Activated T-helper 1 cell treated with anti-CD3 and anti-CD28 coated beads, Interleukin-2, amount 50 U/mL, for 16 hours (primary cell): ENCODE data around the gene GPC3.

Source experiments
- DNase-seq, 2 donors: peaks; one replicate each; pipeline ENCODE4 v3.0.0-alpha.2; 2020; ENCODE audit warnings: low read depth in 1 of 2, low spot score in 1 of 2

The GPC3 gene

GRCh38 chrX:133575501-133576136 is 409.8 kb downstream of the GPC3 start:
- no peak for DNase-seq

GRCh38 chrX:133574716-133575115 is 410.7 kb downstream of the GPC3 start:
- no peak for DNase-seq

- no peak for DNase-seq
Observed at GRCh38 chrX:133570549-133570948, 414.8 kb downstream of the GPC3 start.

- no peak for DNase-seq
Observed at GRCh38 chrX:133569217-133569616, 416.2 kb downstream of the GPC3 start.

GRCh38 chrX:133568109-133568508 is 417.3 kb downstream of the GPC3 start:
- no peak for DNase-seq

GRCh38 chrX:133566876-133567275 is 418.5 kb downstream of the GPC3 start:
- DNase-seq, result no peak

- DNase-seq, result no peak
Observed at GRCh38 chrX:133563705-133564104, 421.7 kb downstream of the GPC3 start.

- no peak for DNase-seq
Observed at GRCh38 chrX:133561251-133561650, 424.1 kb downstream of the GPC3 start.

- no peak for DNase-seq
Observed at GRCh38 chrX:133559909-133560308, 425.5 kb downstream of the GPC3 start.

- no peak for DNase-seq
Observed at GRCh38 chrX:133555782-133556458, 429.5 kb downstream of the GPC3 start.

- no peak for DNase-seq
Observed at GRCh38 chrX:133550665-133551485, 434.5 kb downstream of the GPC3 start.

- no peak for DNase-seq
Observed at GRCh38 chrX:133549295-133549933, 436.0 kb downstream of the GPC3 start.

GRCh38 chrX:133546441-133546840 is 439.0 kb downstream of the GPC3 start:
- DNase-seq, result no peak

GRCh38 chrX:133544778-133545177 is 440.6 kb downstream of the GPC3 start:
- DNase-seq, result no peak

- DNase-seq, result no peak
Observed at GRCh38 chrX:133544115-133544514, 441.3 kb downstream of the GPC3 start.

- no peak for DNase-seq
Observed at GRCh38 chrX:133543654-133544053, 441.7 kb downstream of the GPC3 start.

GRCh38 chrX:133542476-133542875 is 442.9 kb downstream of the GPC3 start:
- no peak for DNase-seq

GRCh38 chrX:133541021-133541420 is 444.4 kb downstream of the GPC3 start:
- no peak for DNase-seq

GRCh38 chrX:133538148-133538547 is 447.2 kb downstream of the GPC3 start:
- DNase-seq, result no peak

GRCh38 chrX:133537142-133537541 is 448.3 kb downstream of the GPC3 start:
- DNase-seq, result no peak

GRCh38 chrX:133535066-133535465 is 450.3 kb downstream of the GPC3 start:
- no peak for DNase-seq

- no peak for DNase-seq
Observed at GRCh38 chrX:133534172-133534571, 451.2 kb downstream of the GPC3 start.
